Stomach (tissue), 9 donors: Measurements from ENCODE around the gene SHC1. TPM values are rescaled to one million over a fixed set of nuclear protein-coding genes. Genes with fewer than 3 reads are reported as not detected.

ENCODE experiments used
- DNase-seq, 2 donors: peaks; one replicate each; pipeline versions ENCODE4 v3.0.0 to v3.0.0-alpha.2; 2013 to 2019
- H3K27ac ChIP-seq, 5 donors: fragments of 200-600 bp in 4 of 5; sonication (generic) in 4 of 5; one replicate each; pipeline ENCODE4 v1.5.1; 2013 to 2019; ENCODE audit warnings: mild to moderate bottlenecking in 1 of 5, moderate library complexity in 1 of 5
- H3K27me3 ChIP-seq, 3 donors: fragments of 200-600 bp; sonication (generic); one replicate each; pipeline ENCODE4 v1.5.1; 2017 to 2019; ENCODE audit warnings: mixed run types in 1 of 3
- H3K36me3 ChIP-seq, 4 donors: fragments of 200-600 bp; sonication (generic); 1 replicate in 3 of 4; 2 replicates in 1 of 4; pipeline ENCODE4 v1.5.1; 2016 to 2019
- H3K4me1 ChIP-seq, 4 donors: fragments of 200-600 bp; sonication (generic); one replicate each; pipeline ENCODE4 v1.5.1; 2016 to 2019
- H3K4me3 ChIP-seq, 4 donors: fragments of 200-600 bp; sonication (generic) in 3 of 4; one replicate each; pipeline ENCODE4 v1.5.1; 2016 to 2019; ENCODE audit warnings: mild to moderate bottlenecking in 1 of 4
- H3K9me3 ChIP-seq, 4 donors: fragments of 200-600 bp; sonication (generic); one replicate each; pipeline ENCODE4 v1.5.1; 2016 to 2019
- EP300 ChIP-seq: sonication (generic); formaldehyde crosslinking; IDR thresholded peaks from one replicate; pipeline ENCODE4 v1.6.1; 2017; ENCODE audit warnings: antibody characterized with exemption
- POLR2A ChIP-seq, 4 donors: fragments of 450-650 bp; IDR thresholded peaks; one replicate each; pipeline ENCODE4 v1.6.1; 2016; ENCODE audit warnings: antibody characterized with exemption in 4 of 4, control low read depth in 2 of 4, mild to moderate bottlenecking in 1 of 4, moderate library complexity in 1 of 4
- POLR2AphosphoS5 ChIP-seq, 3 donors: sonication (generic); formaldehyde crosslinking; IDR thresholded peaks; one replicate each; pipeline ENCODE4 v1.6.1; 2016; ENCODE audit warnings: antibody characterized with exemption in 3 of 3
- WGBS, 5 donors: extraction: QIAGEN DNeasy Blood & Tissue Kit in 3 of 5; methylation state at CpG; one replicate each; pipeline versions ENCODE4 v1.1.5 to v1.1.7; 2013 to 2018; 5-methylcytosine and 5-hydroxymethylcytosine counted together
- intact Hi-C: fragments of 100-400 bp; cut with DNase I; formaldehyde crosslinking; loops from one replicate; pipeline ENCODE4 v1.15.1; 2023; ENCODE audit warnings: low total_unique reads
- polyA plus RNA-seq, 3 donors: library from polyadenylated mRNA; stranded (reverse); fragments of 200-250 nt; gene quantifications; one replicate each; pipeline ENCODE4 v1.2.3, GENCODE V29; 2013
- total RNA-seq, 5 donors: library from RNA; depleted of rRNA; stranded (reverse); fragments of >200 nt; gene quantifications; one replicate each; pipeline versions ENCODE4 v1.1.0 to v1.2.3, GENCODE V29; 2014 to 2016
- TF ChIP-seq, protein P1 (sequence below), 7 experiments: fragments of 450-650 bp in 4 of 7; fragments of 200-600 bp in 3 of 7; sonication (generic) in 3 of 7; IDR thresholded peaks; one replicate each; pipeline ENCODE4 v1.5.1; 2016 to 2019; ENCODE audit warnings: antibody characterized with exemption in 7 of 7, control low read depth in 2 of 7, mild to moderate bottlenecking in 1 of 7
- donor health status: healthy with polysubstance abuse.
- donor health status: Bipolar disorder and iron deficiency.
- donor health status: healthy.

The SHC1 gene
- total and polyA plus RNA-seq, 8 donors: 23.2 to 81.1 (median 58.0) TPM

DNA sequence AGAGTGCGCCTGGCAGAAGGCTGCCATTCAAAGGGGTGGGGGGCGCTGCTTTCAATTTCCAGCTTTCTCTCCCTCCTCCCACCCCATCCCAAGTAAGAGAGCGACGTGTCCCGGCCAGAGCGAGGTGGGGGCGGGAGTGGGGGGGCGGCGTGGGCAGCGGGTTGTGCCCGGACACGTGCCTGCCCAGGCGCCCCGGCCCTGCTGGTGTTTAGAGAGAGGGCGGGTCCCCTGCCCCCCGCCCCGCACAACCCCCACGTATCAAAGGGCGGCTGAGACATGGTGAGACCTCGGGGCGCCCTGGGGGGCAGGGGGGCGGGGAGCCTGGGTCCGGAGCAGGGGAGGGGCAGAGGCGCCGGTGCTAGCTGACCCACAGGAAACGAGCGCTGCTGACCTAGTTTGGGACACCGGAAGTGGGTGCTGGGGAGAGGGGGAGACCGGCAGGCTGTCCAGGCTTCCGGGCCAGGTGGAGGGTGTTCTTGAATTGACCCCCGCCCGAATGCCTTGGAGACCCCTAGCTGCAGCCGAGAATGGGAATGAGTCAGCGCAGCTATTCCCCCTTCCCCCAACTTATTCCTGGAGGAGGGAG, 33.3 kb upstream of the SHC1 start:
- intact Hi-C loops: no loop called here
- Histone ChIP-seq H3K27ac (peak overlapping the region; percentile 96 to 100 (median 99)), H3K36me3 (no peaks in the 10 kb centered on the region), H3K4me1 (peaks cover 65 to 70% (median 66%) of the 10 kb centered on the region in 4 donors), H3K9me3 (no peaks in the 10 kb centered on the region), H3K27me3 (no peaks in the 10 kb centered on the region), H3K4me3 (peak overlapping the region; percentile 78 to 90 (median 85))
- 0 to 2% (median 1%) methylated on average over 13 to 34 of the region's 34 CpGs for WGBS, 5 donors
- TF ChIP-seq POLR2AphosphoS5 (IDR thresholded peaks at IDR 0.05): peak in 1 of 3 donors; percentile 20
- TF ChIP-seq, protein P1, sequence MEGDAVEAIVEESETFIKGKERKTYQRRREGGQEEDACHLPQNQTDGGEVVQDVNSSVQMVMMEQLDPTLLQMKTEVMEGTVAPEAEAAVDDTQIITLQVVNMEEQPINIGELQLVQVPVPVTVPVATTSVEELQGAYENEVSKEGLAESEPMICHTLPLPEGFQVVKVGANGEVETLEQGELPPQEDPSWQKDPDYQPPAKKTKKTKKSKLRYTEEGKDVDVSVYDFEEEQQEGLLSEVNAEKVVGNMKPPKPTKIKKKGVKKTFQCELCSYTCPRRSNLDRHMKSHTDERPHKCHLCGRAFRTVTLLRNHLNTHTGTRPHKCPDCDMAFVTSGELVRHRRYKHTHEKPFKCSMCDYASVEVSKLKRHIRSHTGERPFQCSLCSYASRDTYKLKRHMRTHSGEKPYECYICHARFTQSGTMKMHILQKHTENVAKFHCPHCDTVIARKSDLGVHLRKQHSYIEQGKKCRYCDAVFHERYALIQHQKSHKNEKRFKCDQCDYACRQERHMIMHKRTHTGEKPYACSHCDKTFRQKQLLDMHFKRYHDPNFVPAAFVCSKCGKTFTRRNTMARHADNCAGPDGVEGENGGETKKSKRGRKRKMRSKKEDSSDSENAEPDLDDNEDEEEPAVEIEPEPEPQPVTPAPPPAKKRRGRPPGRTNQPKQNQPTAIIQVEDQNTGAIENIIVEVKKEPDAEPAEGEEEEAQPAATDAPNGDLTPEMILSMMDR (IDR thresholded peaks at IDR 0.05): no peak
- no peak for TF ChIP-seq EP300
- DNase-seq: peak; percentile 76 to 83

DNA sequence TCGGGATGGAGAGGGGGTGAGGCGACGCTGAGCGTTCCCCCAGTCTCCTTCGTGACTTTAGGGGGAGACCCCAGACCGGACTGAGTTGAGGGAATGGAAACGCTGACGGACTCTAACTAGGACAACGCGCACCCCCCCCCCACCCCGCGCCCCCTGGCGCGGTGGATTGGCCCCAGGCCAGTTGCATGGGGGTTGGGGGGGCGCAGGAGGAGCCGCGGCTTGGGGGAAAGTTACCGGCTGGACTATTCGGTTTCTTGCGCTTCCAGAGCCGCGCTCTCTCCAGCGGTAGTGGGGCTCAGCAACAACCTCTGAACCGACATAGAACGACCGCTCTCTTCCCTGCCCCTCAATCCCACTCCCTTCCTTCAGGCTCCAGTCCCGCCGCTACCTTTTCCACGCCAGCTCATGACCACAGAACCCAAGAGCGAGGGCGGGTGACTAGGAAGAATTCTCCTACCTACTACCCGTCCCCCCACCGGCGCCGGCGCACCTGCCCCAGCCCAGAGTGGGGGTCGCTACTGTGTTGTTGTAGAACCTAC, 32.7 kb upstream of the SHC1 start:
- H3K27me3 ChIP-seq: no peaks in the 10 kb centered on the region
- H3K36me3 ChIP-seq: no peaks in the 10 kb centered on the region
- peak in 1 of 2 donors; percentile 73 for DNase-seq
- TF ChIP-seq POLR2AphosphoS5 (IDR thresholded peaks at IDR 0.05) (peak in 1 of 3 donors; percentile 3), EP300 (no peak)
- TF ChIP-seq, protein P1 (IDR thresholded peaks at IDR 0.05): no peak
- H3K4me3 ChIP-seq: peak overlapping the region; percentile 78 to 90 (median 85)
- intact Hi-C loops: no loop called here
- 0 to 1% (median 1%) methylated on average over 35 to 37 of the region's 37 CpGs for WGBS, 5 donors
- no peaks in the 10 kb centered on the region for H3K9me3 ChIP-seq
- H3K4me1 ChIP-seq: peaks cover 61 to 68% (median 65%) of the 10 kb centered on the region in 4 donors
- peak overlapping the region; percentile 96 to 100 (median 99) for H3K27ac ChIP-seq

DNA sequence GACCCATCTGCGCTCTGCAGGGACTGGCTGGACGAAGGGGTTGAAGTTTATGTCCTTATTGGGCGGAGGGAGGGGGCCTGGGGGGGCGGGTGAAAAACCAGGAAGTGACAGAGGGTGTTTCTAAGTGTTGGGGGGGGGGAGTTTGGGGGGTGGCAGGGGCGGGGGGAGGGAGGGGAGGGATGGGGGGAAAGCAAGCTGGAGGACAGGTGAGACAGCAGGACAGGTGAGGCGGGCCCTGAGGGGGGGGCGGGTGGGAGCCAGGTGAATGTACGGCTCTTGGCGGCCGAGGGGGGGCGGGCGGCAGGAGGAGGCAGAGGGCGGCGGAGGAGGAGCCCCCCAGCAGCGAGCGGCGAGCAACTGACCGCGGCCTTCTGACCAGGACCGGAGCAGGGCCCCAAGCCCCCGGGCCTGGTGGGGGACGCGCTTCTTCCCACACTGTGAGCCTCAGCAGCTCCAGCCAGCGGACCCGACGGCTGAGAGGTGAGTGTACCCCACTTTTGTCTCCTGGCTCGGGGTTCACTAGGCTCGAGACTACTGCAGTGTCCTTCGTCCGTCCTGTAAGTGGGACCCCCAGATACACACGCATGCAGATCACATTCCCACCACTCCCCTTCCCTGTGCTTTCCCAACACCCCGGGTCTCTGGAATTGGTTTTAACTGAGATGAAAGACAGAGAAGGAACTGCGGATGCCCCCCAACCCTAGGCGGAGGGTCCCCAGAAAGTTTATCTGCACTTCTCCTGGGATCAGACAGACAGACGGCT, 32.1 kb upstream of the SHC1 start, which contains the start of gene ZBTB7B:
TSS of gene ZBTB7B (plus strand) at position 339 of the 763 bp plus-strand sequence. CDS start 11,859 bp downstream, outside the sequence.
- no peaks in the 10 kb centered on the region for H3K9me3 ChIP-seq
- H3K4me1 ChIP-seq: peaks cover 55 to 67% (median 61%) of the 10 kb centered on the region in 4 donors
- H3K27ac ChIP-seq: peak within 1 kb of the TSS; percentile 98 to 100 (median 99)
- H3K27me3 ChIP-seq: no peaks in the 10 kb centered on the region
- H3K36me3 ChIP-seq: no peaks in the 10 kb centered on the region
- WGBS, 5 donors: 0 to 2% (median 0%) methylated on average over 14 to 34 of the region's 35 CpGs
- intact Hi-C loops: no loop called here
- TF ChIP-seq EP300: no peak
- no peak for TF ChIP-seq POLR2A (IDR thresholded peaks at IDR 0.05)
- TF ChIP-seq, protein P1 (IDR thresholded peaks at IDR 0.05): peak in 1 of 7 experiments; percentile 6
- peak in 1 of 3 donors; percentile 11 for TF ChIP-seq POLR2AphosphoS5 (IDR thresholded peaks at IDR 0.05)
- DNase-seq: peak; percentile 62 to 78
- peak within 1 kb of the TSS; percentile 78 to 90 (median 85) for H3K4me3 ChIP-seq

DNA sequence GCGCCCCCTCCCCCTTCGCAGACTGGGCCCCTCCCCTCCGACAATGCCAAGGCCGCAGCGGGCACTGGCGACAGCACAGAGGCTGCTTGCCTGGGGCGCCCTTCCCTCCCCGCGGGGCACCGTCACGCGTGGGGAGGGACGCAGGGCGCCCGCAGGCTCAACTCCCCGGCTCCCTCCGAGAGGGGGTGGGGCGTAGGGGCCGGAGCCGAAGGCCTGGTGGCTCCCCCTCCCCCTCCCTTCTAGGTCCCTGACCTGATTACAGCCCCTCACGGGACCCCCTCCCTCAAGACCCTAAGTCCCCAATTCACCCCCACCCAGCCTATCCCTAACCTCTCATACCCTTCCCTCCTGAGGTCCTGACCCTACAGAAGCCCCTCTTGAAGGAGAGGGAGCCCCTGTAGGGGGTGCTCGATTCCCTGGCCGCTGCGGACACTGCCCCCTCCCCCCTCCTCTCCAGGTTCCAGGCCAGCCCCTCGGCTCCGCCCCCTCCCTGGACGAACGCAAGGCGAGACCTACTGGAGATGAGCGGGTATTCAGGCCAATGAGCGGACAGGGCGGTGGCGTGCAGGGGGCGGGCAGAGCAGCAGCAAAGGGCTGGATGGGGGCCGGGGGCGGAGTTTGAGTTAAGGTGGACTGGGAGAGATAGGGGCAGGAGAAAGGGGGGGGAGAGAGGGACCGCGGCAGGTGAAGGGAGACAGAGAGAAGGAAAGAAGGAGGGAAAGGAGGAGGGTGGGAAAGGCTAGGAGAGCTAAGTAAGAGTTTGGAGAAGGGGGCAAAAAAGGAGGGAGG, 31.3 kb upstream of the SHC1 start:
- Histone ChIP-seq H3K27ac (peak overlapping the region; percentile 98 to 100 (median 99)), H3K9me3 (no peaks in the 10 kb centered on the region), H3K27me3 (no peaks in the 10 kb centered on the region), H3K4me1 (peaks cover 47 to 64% (median 53%) of the 10 kb centered on the region in 4 donors), H3K4me3 (peak overlapping the region; percentile 78 to 90 (median 85)), H3K36me3 (no peaks in the 10 kb centered on the region)
- peak; percentile 100 for DNase-seq
- intact Hi-C loops: no loop called here
- no peak for TF ChIP-seq EP300
- TF ChIP-seq, protein P1 (IDR thresholded peaks at IDR 0.05): peak in 4 of 7 experiments; percentile 16 to 50 (median 38)
- peak in 2 of 4 donors; percentile 55 to 80 for TF ChIP-seq POLR2A (IDR thresholded peaks at IDR 0.05)
- TF ChIP-seq POLR2AphosphoS5 (IDR thresholded peaks at IDR 0.05): peak; percentile 42 to 83 (median 82)
- 0 to 1% (median 0%) methylated on average over 25 to 37 of the region's 38 CpGs for WGBS, 5 donors
